Non-pigmented ciliary epithelial cell (primary cell): ENCODE data around the gene LRRC72.

Source experiments
- DNase-seq: peaks from one replicate; pipeline ENCODE4 v3.0.0-alpha.2; 2010; ENCODE audit warnings: low read depth

The LRRC72 gene

DNA sequence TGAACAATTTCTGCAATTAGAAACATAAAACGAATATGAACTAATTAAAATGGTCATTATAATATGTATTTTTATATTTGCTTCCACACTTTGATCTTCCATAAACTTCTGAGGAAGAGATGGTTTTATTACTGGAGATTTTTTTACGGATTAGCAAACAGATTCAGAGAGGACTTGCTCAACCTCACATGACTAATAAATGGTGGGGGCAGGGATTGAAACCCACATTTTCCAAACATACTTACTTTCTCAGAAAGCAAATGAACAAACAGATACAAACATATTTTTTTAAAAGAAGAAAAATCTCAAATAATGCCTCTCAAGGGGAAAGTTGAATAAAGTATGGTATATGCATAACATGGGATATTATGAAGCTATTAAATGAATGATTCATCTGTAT, 100.6 kb downstream of the LRRC72 start:
- DNase-seq: no peak

DNA sequence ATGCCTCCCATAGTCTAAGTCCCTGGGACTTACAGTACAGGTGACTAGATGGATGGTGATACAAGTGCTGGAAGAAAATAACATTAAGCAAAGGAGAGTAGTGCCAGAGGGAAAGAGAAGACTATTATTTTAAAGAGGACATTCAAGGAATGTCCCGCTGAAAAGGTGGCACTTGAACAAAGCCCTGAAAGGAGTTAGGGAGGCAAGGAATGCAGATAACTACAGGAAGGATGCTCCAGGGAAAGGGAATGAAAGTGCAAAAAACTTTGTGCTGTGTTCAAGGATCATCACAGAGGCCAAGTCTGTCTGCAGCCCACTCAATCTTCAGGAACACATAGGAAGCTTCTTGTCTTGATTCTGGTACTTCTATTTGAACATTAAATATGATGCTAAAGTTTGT, 104.0 kb downstream of the LRRC72 start:
- no peak for DNase-seq
